ENCODE results near the gene DUSP2.

GRCh38 chr2:96174251-96175144 lies 29.3 kb upstream of the DUSP2 start:
- TF ChIP-seq XRCC5 (IDR thresholded peaks at IDR 0.05; ENCODE audit: low read depth, low read length) = no peak
- no peak for TF ChIP-seq HNRNPH1 (optimal IDR thresholded peaks at IDR 0.05; ENCODE audit: low read depth, low read length)

Data from K562 (cell line).